Natural killer cell (primary cell): ENCODE measurements around the gene PDE4DIP. TPM values are rescaled to one million over a fixed set of nuclear protein-coding genes. Genes with fewer than 3 reads are reported as not detected.
A peak's percentile ranks its signal among the peaks of the same experiment; 100 is the strongest.
"Not testable (repeated sequence)": the region's sequence is repeated elsewhere in the genome, so short reads cannot be mapped to it uniquely, and the experiment has no call there.

Source experiments
- ATAC-seq, 3 donors: fragments of 150-1000 bp in 2 of 3; fragments of 200-7000 bp in 1 of 3; cut with Tn5 transposase; 1 replicate in 1 of 3; 2 replicates in 2 of 3; pipeline ENCODE4 v1.10.0; 2021; ENCODE audit warnings: mild to moderate bottlenecking in 2 of 3, moderate library complexity in 2 of 3
- DNase-seq, 2 donors: peaks; one replicate each; pipeline versions ENCODE4 v3.0.0 to v3.0.0-alpha.2; 2013 to 2021; ENCODE audit warnings: mixed read lengths in 1 of 2
- H3K27ac ChIP-seq: one replicate; pipeline ENCODE4 v1.5.1; 2013; ENCODE audit warnings: mild to moderate bottlenecking, low read length
- H3K27me3 ChIP-seq: one replicate; pipeline ENCODE4 v1.6.1; 2013; ENCODE audit warnings: low read length; ENCODE audit not compliant: control insufficient read depth, insufficient read depth
- H3K36me3 ChIP-seq: one replicate; pipeline ENCODE4 v1.6.1; 2013; ENCODE audit warnings: low read length; ENCODE audit not compliant: control insufficient read depth, insufficient read depth
- H3K4me1 ChIP-seq: one replicate; pipeline ENCODE4 v1.6.1; 2013; ENCODE audit warnings: low read length; ENCODE audit not compliant: control insufficient read depth, insufficient read depth
- H3K4me3 ChIP-seq: one replicate; pipeline ENCODE4 v1.5.1; 2013; ENCODE audit warnings: low read length
- H3K9me3 ChIP-seq: one replicate; pipeline ENCODE4 v1.6.1; 2013; ENCODE audit warnings: low read length; ENCODE audit not compliant: control insufficient read depth, insufficient read depth
- H3K27ac Mint-ChIP-seq, 2 donors: one replicate each; pipeline ENCODE4 v1.8.0; 2022; ENCODE audit warnings: mild to moderate bottlenecking in 2 of 2, mixed read lengths in 2 of 2, moderate library complexity in 1 of 2
- H3K27me3 Mint-ChIP-seq, 2 donors: one replicate each; pipeline ENCODE4 v1.8.0; 2022; ENCODE audit warnings: low read depth in 2 of 2, mixed read lengths in 2 of 2
- H3K36me3 Mint-ChIP-seq: one replicate; pipeline ENCODE4 v1.8.0; 2022; ENCODE audit warnings: mixed read lengths
- H3K4me1 Mint-ChIP-seq, 2 donors: one replicate each; pipeline ENCODE4 v1.8.0; 2022; ENCODE audit warnings: mixed read lengths in 2 of 2
- H3K4me3 Mint-ChIP-seq: one replicate; pipeline ENCODE4 v1.8.0; 2022; ENCODE audit warnings: mild to moderate bottlenecking, moderate library complexity, mixed read lengths
- H3K9me3 Mint-ChIP-seq, 2 donors: one replicate each; pipeline ENCODE4 v1.8.0; 2022; ENCODE audit warnings: mixed read lengths in 2 of 2
- WGBS: methylation state at CpG from one replicate; pipeline ENCODE4 v1.1.7; 2013; ENCODE audit warnings: missing lambda C conversion rate; ENCODE audit not compliant: insufficient coverage; 5-methylcytosine and 5-hydroxymethylcytosine counted together
- intact Hi-C: fragments of 100-400 bp; cut with micrococcal nuclease; formaldehyde crosslinking; loops from one replicate; pipeline ENCODE4 v1.14.2; 2022
- total RNA-seq, 4 donors: library from RNA; stranded (reverse); fragments of 120-200 nt in 1 of 4; gene quantifications; one replicate each; pipeline versions ENCODE4 v1.2.3 to v1.2.4, GENCODE V29; 2013 to 2022

The PDE4DIP gene
- total RNA-seq, 3 donors from 2014 or later (not counting 1 experiment from before 2014, with no cell fraction given), result 13.1 to 23.4 (median 17.5) TPM

DNA sequence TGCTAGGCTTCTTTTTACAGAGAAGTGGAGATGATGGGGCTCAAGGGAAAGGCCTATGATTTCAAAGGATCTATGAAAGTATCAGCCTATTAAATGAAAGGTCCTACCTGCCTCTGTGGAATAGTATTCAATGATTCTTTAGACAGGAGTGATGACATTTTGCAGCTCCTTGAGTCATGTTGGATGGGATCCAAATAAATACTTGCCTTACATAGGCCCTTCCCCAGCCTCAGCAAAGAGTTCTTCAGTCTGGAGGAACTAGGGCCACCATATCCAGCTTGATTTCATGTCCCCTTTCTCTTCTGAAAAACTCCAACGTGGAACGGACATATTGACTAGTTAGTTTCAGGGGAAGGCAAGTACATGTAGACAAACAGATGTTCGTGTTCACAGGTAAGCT is 171.3 kb downstream of the PDE4DIP start:
- not testable (repeated sequence) for H3K4me1 Mint-ChIP-seq, ATAC-seq

DNA sequence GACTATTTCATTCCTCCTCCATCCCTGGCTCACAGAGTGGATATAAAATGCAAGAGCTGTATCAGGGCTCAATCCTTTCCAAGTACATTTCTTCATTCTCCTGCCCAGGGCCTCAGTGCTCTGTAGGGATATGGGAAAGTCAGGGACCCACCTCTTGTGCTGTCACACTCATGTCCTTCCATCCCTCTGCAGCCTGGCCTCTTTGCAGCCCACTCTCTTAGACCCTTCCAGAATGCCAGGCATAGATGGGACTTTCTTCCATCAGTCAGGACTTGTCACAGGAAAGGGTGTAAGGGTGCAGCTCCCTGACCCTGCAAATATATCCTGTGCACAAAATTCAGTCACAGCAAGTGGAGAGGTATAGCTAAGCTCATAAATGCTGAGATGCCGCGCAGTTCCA is 172.4 kb downstream of the PDE4DIP start:
- H3K27me3 ChIP-seq, H3K4me3 ChIP-seq, H3K9me3 ChIP-seq, H3K27ac Mint-ChIP-seq, H3K27ac ChIP-seq, H3K4me1 Mint-ChIP-seq, DNase-seq, H3K9me3 Mint-ChIP-seq, H3K27me3 Mint-ChIP-seq, H3K36me3 ChIP-seq, intact Hi-C loops, H3K4me3 Mint-ChIP-seq, H3K36me3 Mint-ChIP-seq, H3K4me1 ChIP-seq: not testable (repeated sequence)
- peak in 1 of 3 donors; percentile 27 for ATAC-seq
- WGBS, result no CpG with 5 or more reads among the region's 2 CpGs

More for the DNA sequence above, 171.3 kb downstream of the PDE4DIP start:
- H3K9me3 Mint-ChIP-seq, H3K36me3 Mint-ChIP-seq, H3K4me3 Mint-ChIP-seq, H3K36me3 ChIP-seq, H3K9me3 ChIP-seq, H3K27ac Mint-ChIP-seq, H3K4me3 ChIP-seq, DNase-seq, intact Hi-C loops, H3K27ac ChIP-seq, H3K27me3 Mint-ChIP-seq, H3K27me3 ChIP-seq, H3K4me1 ChIP-seq: not testable (repeated sequence)
- WGBS, result no CpG with 5 or more reads among the region's 3 CpGs

DNA sequence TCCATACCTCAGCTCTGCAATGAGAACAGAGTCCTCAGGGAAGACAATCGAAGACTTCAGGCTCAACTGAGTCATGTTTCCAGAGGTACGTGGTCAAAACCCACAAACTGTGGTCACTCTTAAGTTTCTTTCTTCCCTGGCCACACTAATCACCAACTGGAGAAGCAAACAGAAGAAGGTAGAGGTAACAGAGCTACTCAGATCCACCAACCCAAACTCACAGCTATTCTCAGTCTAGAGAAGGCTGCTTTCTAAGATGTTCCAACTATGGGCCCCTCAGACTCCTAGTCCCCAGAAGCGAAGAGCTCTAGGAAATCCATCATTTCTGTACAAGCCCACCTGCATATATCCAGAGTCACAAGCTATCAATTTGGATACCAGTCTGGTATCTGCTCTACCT is 174.3 kb downstream of the PDE4DIP start:
- 60% methylated on average over 1 of the region's 3 CpGs for WGBS
- intact Hi-C loops, result not testable (repeated sequence)

DNA sequence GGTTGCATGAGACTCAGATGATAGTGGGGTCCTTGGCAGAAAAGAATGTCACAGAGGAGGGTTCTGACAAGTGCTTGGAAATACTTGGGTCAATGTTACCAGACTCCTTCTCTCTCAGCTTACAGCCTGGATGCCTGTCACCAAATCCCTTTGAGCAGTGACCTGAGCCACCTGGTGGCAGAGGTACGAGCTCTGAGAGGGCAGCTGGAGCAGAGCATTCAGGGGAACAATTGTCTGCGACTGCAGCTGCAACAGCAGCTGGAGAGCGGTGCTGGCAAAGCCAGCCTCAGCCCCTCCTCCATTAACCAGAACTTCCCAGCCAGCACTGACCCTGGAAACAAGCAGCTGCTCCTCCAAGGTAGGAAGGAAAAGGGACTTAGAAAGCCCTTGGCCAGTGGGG is 180.1 kb downstream of the PDE4DIP start:
- H3K4me1 ChIP-seq, H3K36me3 Mint-ChIP-seq, H3K36me3 ChIP-seq, H3K27me3 ChIP-seq, H3K27me3 Mint-ChIP-seq, H3K4me3 ChIP-seq, ATAC-seq, intact Hi-C loops, H3K9me3 ChIP-seq, DNase-seq, H3K9me3 Mint-ChIP-seq, H3K27ac ChIP-seq, H3K4me1 Mint-ChIP-seq, H3K4me3 Mint-ChIP-seq, H3K27ac Mint-ChIP-seq: not testable (repeated sequence)
- WGBS, result no CpG with 5 or more reads among the region's 3 CpGs

More for the DNA sequence above, 174.3 kb downstream of the PDE4DIP start:
- not testable (repeated sequence) for H3K27ac Mint-ChIP-seq, H3K27me3 ChIP-seq, H3K4me1 ChIP-seq, H3K27ac ChIP-seq, H3K36me3 ChIP-seq, H3K4me3 ChIP-seq, H3K9me3 Mint-ChIP-seq, H3K4me3 Mint-ChIP-seq, DNase-seq, H3K9me3 ChIP-seq, H3K4me1 Mint-ChIP-seq, ATAC-seq, H3K36me3 Mint-ChIP-seq, H3K27me3 Mint-ChIP-seq

DNA sequence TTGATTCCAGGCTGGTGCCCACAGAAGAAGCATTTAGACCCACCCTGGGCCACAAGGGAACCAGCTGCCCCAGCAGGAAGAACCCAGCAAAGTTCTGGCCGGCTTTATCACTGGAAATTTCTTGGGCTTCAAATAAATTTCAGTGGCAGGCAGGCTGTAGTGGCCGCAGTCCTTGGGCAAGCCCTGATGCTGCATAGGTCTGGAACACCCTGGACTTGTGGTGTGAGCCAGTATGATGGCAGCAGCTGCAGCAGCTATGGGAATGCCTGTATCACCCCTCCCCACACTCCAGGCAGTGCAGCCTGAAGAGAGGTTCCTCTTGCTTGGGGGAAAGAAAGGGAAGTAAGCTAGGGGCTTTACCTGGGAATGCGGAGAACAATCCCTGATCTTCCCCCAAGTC is 189.7 kb downstream of the PDE4DIP start:
- intact Hi-C loops, H3K4me3 ChIP-seq, H3K4me1 ChIP-seq, H3K36me3 Mint-ChIP-seq, H3K27me3 ChIP-seq, H3K27me3 Mint-ChIP-seq, ATAC-seq, H3K9me3 ChIP-seq, H3K4me3 Mint-ChIP-seq, H3K9me3 Mint-ChIP-seq, H3K36me3 ChIP-seq, DNase-seq, H3K4me1 Mint-ChIP-seq, H3K27ac Mint-ChIP-seq, H3K27ac ChIP-seq: not testable (repeated sequence)
- 60% methylated on average over 1 of the region's 3 CpGs for WGBS

DNA sequence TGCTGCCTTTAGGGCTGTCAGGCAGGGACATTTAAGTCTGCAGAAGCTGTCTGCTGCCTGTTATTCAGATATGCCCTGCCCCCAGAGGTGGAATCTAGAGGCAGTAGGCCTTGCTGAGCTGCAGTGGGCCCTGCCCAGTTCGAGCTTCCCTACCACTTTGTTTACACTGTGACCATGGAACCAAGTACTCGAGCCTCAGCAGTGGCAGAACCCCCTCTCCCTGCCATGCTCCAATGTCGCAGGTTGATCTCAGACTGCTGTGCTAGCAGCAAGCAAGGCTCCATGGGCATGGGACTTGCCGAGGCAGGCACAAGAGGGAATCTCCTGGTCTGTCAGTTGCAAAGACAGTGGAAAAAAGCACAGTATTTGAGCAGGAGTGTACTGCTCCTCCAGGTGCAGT is 198.8 kb downstream of the PDE4DIP start:
- not testable (repeated sequence) for H3K27ac Mint-ChIP-seq, H3K36me3 ChIP-seq

DNA sequence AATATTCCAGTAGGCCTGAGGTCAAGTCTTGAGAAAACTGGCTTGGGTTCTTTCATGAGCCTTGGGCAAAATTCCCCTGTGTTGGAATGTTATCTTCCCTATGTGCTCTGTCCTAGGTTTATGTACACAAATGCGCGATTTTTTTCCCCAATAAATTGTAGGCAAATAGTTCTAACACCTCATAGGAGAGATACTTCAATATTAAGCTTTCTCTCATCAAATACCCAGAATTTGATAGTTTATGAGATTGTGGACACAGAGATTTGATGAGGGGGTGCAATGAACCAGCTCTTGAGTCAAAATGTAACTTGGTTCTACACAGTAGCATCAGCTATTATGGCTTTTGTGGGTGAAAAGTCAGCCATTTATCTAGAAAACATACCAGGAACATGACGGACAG is 220.4 kb downstream of the PDE4DIP start:
- H3K9me3 ChIP-seq, H3K27me3 ChIP-seq, ATAC-seq, H3K9me3 Mint-ChIP-seq, intact Hi-C loops, H3K4me3 Mint-ChIP-seq, H3K27ac ChIP-seq, H3K4me3 ChIP-seq, H3K36me3 Mint-ChIP-seq, H3K36me3 ChIP-seq, H3K27me3 Mint-ChIP-seq, DNase-seq, H3K27ac Mint-ChIP-seq, H3K4me1 ChIP-seq, H3K4me1 Mint-ChIP-seq: not testable (repeated sequence)
- 80% methylated on average over 2 of the region's 3 CpGs for WGBS

More for the DNA sequence above, 198.8 kb downstream of the PDE4DIP start:
- H3K27ac ChIP-seq, H3K4me3 ChIP-seq, DNase-seq, H3K4me1 ChIP-seq, H3K36me3 Mint-ChIP-seq, H3K4me3 Mint-ChIP-seq, H3K9me3 Mint-ChIP-seq, ATAC-seq, H3K9me3 ChIP-seq, H3K4me1 Mint-ChIP-seq, H3K27me3 ChIP-seq, intact Hi-C loops: not testable (repeated sequence)
- no CpG with 5 or more reads among the region's 4 CpGs for whole genome bisulfite sequencing
- H3K27me3 Mint-ChIP-seq, result peaks cover 4 to 11% of the 10 kb centered on the region in 2 donors

DNA sequence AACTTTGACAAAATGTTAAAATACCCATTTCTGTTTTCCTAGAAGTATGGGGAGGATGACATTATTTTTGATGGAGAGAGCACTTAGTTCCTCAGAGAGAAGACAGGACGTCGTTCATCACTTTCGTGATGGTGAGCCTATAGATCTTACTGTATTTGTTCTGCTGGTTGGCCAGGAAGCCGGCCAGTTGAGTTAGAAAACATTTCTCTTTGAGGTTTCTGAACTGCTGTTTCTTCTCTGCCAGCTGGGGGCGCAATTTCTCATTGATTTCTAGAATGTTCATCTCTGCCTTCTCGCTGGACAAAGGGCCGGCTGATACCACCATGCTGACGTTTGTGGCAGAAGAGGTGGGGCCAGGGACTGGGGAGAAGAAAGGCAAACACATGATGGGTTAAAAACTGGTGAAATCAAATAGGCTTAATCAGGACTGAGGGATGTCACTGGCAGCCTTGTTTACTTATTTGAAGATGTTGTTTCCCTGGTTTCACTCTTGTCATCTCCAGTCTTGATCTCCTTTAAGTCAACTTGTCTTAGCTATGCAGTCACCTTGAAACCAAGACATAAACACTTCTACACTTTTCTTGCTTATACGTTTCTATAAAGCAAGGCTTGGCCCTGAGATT is 231.4 kb downstream of the PDE4DIP start:
- H3K27me3 ChIP-seq, H3K36me3 ChIP-seq, intact Hi-C loops, H3K27me3 Mint-ChIP-seq, H3K36me3 Mint-ChIP-seq, H3K4me1 Mint-ChIP-seq, H3K27ac ChIP-seq, H3K9me3 Mint-ChIP-seq, DNase-seq, H3K4me3 ChIP-seq, ATAC-seq, H3K4me3 Mint-ChIP-seq, H3K27ac Mint-ChIP-seq, H3K4me1 ChIP-seq, H3K9me3 ChIP-seq: not testable (repeated sequence)
- WGBS, result 56% methylated on average over 3 of the region's 9 CpGs
